Measurements from ENCODE around the gene TBCD.
"Not testable (repeated sequence)": the region's sequence is repeated elsewhere in the genome, so short reads cannot be mapped to it uniquely, and the experiment has no call there.

Gene TBCD

GRCh38 chr17:82941021-82942001 is 189.4 kb downstream of the TBCD start:
- DNase-seq = peak; percentile 11

- peak; percentile 13 for DNase-seq
Observed at GRCh38 chr17:82942166-82943130, 190.6 kb downstream of the TBCD start.

- peak; percentile 13 for DNase-seq
Observed at GRCh38 chr17:82943339-82943738, 191.5 kb downstream of the TBCD start.

DNA sequence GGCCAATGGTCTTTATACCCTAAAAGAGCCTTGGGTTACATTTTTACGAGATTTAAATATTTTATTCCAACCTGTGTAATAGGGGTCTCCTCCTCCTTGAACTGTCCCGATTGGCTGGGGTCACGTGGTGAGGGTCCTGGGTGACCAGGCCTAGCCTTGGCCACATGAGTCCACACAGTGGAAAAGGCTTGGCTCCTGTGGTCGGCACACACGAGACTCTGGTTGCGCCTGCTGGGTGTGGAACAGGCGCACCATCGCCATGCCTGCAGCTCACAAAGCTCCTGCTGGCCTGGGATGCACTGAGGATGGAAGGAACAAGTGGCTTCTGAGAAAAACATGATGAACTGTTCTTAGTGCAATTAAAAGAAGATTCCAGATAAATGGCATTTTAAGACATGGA is 191.9 kb downstream of the TBCD start:
- DNase-seq = peak; percentile 4

DNA sequence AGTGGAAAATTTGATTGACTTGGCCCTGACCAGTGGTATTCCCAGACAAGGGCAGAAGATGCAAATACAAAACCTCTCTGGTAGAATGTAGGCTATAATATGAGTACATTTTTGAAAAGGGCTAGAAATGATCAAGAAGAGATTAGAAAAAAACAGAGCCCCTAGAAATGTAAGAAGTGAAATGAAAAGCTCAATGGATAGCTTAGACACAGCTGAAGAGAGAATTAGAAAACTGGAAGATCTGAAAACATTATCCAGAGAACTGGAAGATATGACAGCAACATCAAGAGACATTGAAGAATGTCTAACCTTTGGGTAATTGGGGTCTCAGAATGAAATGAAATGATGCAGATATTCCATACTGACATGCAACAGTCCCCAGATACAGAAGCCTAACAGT is 193.1 kb downstream of the TBCD start:
- no peak for DNase-seq

GRCh38 chr17:82946081-82946480 is 194.2 kb downstream of the TBCD start:
- DNase-seq = no peak

- peak; percentile 12 for DNase-seq
Observed at GRCh38 chr17:82947051-82947991, 195.5 kb downstream of the TBCD start.

DNA sequence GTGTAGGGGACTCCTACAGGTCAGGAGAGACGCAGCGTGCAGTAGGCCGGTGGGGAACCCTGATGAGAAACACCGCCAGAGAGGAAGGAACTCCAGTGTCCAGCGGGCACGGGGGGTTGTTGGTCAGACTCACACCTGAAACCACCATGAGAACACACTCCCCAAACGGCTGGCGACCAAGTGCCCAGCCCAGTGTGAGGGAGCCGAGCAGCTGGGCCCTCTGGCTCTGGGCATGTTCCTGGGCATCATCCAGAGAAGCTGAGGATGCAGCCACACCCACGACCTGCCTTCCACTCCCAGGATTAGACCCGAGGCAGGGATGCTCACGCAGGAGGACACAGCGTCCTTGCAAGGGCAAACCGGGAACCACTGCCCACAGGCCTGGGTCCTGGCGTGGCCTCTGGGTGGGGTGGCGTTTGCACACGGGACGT is 196.2 kb downstream of the TBCD start:
- peak; percentile 10 for DNase-seq

- DNase-seq = no peak
Observed at GRCh38 chr17:82948957-82949356, 197.1 kb downstream of the TBCD start.

DNA sequence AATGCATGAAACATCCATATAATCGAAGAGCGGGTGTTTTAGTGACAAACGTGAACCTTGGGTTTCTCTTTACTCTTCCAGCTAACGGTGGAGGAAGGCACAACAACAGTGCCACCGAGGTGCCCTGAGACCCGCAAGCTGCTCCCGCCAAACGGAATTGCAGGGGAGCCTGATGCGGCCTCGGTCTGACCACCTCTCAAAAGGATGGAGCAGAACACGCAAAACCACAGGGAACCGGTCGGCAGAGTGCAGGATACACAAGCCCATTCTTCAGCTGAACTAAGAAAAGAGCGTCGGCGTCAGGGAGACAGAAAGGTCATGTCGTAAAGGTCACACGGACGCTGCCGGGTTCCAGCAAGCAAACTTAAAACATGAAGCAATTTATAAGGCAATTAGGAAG is 197.5 kb downstream of the TBCD start:
- peak; percentile 6 for DNase-seq

DNA sequence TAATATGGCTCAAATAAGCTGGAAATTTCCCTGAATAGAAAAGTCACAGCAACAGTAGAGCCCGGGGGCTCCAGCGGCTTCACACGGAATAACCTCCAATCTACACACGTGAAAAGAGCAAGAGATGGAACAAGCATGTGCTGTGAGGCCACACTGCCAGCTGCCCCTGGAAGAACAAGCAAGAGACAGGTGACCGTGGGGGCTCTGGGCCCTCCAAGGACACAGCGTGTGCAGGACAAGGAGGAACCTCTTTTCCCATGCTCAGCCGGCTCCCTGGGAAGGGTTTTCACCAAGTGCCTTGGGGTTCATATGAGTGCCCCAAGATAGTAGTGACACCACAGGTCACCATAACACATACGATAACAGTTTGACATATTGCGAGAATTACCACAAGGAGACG is 198.1 kb downstream of the TBCD start:
- peak; percentile 7 for DNase-seq

DNA sequence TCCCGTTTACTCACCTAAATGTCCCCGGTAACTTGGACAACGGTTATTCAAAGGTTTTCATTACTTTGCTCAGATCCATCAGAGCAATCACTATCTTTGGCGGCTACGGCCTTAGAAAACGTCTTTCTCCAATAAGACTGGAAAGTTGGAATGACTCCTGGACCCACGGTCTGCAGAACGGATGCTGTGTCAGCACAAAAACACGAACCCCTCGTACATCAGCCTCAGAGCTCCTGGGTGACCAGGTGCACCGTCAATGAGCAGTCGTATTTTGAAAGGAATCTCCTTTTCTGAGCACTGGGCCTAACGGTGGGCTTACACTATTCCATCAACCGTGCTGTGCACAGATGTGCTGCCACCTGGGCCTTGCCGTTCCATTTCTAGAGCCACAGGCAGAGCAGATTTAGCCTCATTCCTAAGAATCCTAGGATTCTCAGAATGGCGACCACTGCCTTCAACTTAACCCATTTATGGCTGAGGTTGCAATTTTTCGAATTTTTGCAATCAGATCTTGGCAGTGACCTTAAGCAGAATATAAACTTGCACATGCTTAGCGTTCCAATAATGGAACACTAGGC is 198.7 kb downstream of the TBCD start:
- DNase-seq = peak; percentile 5

DNA sequence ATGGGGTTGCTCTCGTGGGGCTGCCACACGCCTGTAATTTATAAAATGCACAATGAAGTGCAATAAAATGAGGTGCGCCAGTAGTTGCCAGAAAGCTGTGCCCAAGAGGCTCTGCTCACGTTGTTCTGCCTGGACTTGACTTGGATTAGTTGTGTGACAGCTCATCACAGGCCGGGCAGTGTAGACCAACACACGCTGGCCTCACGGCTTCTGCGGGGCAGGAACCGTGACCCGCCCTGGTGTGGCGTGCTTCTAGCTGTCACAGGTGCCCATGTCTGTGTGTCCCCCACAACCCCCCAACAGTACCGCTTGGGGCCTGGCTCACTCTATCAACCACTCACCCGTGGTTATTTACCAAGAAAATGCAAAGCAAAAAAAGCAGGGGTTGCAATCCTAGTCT is 200.2 kb downstream of the TBCD start:
- DNase-seq = peak; percentile 7

GRCh38 chr17:82955106-82955505 is 203.2 kb downstream of the TBCD start:
- DNase-seq = not testable (repeated sequence)

GRCh38 chr17:82955627-82956026 is 203.8 kb downstream of the TBCD start:
- DNase-seq = not testable (repeated sequence)

- DNase-seq = peak; percentile 11
Observed at GRCh38 chr17:82956146-82956725, 204.4 kb downstream of the TBCD start.

DNA sequence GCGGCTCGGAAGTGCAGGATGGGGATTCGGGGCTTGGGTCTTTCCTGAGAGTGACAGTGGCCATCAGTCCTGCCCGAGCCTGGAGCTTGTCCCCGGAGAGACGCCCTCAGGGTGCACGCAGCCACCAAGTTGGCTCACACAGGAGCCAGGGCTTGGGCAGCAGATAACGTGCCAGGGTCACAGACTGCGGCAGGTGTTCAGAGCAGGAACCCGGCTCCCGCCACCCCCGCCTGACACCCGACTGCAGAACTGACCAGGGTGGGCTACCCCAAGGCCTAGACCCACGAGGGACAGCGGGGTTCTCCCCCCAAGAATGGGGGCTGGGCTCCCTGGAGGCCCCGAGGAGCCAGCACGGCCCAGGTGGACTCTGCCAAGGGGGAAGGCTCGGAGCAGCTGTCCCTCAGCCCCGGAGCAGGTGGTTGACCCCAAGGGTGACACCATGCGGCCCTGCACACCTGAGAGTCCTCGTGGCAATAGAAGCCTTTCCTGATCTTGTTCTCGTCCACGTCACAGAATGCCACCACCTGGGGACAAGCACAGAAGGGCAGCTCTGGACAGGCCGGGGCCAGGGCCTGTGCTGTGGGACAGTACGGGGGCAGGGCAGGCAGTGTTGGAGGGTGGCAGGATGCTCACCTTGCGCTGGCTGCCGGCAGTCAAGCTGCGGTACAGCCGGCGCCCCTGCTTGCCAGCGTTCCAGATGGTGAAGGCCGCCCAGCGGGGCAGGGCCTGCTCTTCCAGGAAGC is 205.0 kb downstream of the TBCD start:
- peak; percentile 11 for DNase-seq

DNA sequence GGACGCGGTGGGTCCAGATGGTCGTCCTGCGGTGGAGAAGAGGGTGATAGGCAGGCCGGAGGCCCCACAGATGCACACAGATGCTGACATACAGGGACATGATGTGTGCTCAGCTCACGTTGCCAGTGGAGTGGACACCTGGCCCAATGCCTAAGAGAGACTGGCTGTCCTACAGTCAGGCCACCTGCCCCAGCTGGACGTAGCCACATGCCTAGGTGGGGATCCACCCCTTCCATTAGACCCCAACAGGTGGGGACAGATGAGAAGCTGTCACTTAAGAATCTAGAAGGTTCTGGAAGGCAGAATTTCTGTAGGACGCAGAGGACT is 205.6 kb downstream of the TBCD start:
- DNase-seq = peak; percentile 20

DNA sequence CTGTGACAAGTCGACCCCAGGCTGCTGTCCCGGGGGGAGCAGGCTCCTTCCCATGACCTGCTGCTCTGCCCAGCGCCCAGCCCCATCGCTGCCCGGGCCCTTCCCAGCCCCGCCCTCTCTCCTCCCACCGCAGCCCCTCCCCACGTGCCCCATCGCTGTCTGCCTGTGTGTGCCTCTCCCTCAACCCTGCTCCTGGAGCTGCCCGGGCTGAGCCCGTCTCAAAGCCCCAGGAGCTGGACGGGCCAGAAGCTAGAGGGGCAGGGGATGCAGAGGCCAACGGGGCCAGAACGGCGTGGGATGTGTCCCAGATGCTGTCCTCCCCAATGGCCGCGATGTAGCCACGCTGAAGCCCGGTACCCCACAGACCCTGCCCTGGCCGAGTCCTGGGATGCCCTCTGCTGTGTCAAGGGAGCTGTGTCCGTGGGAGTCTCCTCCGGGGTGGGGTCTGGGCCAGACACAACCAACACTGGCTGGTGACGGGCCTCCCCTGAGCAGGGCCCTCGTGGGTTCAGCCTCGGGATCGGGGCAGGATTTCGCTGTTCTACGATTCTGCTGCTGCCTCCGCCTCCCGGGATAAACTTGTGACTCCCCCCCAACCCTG is 206.2 kb downstream of the TBCD start:
- no peak for DNase-seq

GRCh38 chr17:82959242-82959930 is 207.5 kb downstream of the TBCD start:
- peak; percentile 12 for DNase-seq
